ENCODE data around the gene UPK3BL2.
"Not testable (repeated sequence)": the region's sequence is repeated elsewhere in the genome, so short reads cannot be mapped to it uniquely, and the experiment has no call there.

DNA sequence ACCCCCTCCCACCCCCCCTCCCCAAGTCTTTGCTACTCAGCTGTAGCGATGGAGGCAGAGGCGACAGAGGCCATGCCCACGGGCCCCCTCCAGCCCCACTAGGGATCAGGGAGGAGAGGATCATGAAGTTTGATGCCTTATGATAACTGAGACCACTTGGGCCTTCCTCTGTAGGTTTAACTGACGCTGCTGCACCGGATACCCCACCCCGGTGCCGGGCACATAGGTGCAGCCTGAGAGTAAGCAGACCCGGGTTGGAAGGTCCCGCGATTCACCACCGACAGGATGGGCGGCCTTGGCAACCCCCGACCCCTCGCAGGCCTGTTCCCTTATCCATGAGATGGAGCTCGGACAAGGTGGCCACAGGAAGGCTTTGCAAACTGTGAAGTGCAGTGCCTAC is 49.5 kb downstream of the UPK3BL2 start:
- TF ChIP-seq, protein P1, sequence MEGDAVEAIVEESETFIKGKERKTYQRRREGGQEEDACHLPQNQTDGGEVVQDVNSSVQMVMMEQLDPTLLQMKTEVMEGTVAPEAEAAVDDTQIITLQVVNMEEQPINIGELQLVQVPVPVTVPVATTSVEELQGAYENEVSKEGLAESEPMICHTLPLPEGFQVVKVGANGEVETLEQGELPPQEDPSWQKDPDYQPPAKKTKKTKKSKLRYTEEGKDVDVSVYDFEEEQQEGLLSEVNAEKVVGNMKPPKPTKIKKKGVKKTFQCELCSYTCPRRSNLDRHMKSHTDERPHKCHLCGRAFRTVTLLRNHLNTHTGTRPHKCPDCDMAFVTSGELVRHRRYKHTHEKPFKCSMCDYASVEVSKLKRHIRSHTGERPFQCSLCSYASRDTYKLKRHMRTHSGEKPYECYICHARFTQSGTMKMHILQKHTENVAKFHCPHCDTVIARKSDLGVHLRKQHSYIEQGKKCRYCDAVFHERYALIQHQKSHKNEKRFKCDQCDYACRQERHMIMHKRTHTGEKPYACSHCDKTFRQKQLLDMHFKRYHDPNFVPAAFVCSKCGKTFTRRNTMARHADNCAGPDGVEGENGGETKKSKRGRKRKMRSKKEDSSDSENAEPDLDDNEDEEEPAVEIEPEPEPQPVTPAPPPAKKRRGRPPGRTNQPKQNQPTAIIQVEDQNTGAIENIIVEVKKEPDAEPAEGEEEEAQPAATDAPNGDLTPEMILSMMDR (conservative IDR thresholded peaks at IDR 0.05 in 1 of 2, IDR thresholded peaks at IDR 0.05 in 1 of 2; ENCODE audit: low read depth in 1 of 2, low read length in 2 of 2): not testable (repeated sequence)
- TF ChIP-seq EZH2 (IDR thresholded peaks at IDR 0.05; ENCODE audit: low read length, missing control alignments): not testable (repeated sequence)

Measured in fibroblast of lung (primary cell).